DMS79 treated with DMSO at 0.1 percent for 48 hours (cell line): ENCODE measurements around the gene HK1.

Experiments used
- DNase-seq: peaks from one replicate; lab custom pipeline; 2025; lab: John Stamatoyannopoulos, UW

Gene HK1

GRCh38 chr10:69348816-69349541 is 70.7 kb downstream of the HK1 start:
- DNase-seq, result peak; percentile 51

GRCh38 chr10:69349542-69349888 is 71.2 kb downstream of the HK1 start:
- DNase-seq, result no peak

- DNase-seq, result no peak
Measured at GRCh38 chr10:69351589-69351988, 73.3 kb downstream of the HK1 start.

- no peak for DNase-seq
Measured at GRCh38 chr10:69352569-69353264, 74.4 kb downstream of the HK1 start.

- no peak for DNase-seq
Measured at GRCh38 chr10:69353977-69354635, 75.8 kb downstream of the HK1 start.

GRCh38 chr10:69356187-69356586 is 77.9 kb downstream of the HK1 start:
- no peak for DNase-seq

- no peak for DNase-seq
Measured at GRCh38 chr10:69358148-69358795, 80.0 kb downstream of the HK1 start.

- DNase-seq, result no peak
Measured at GRCh38 chr10:69359148-69359547, 80.9 kb downstream of the HK1 start.

GRCh38 chr10:69359594-69359993 is 81.3 kb downstream of the HK1 start:
- no peak for DNase-seq

GRCh38 chr10:69360485-69361302 is 82.4 kb downstream of the HK1 start:
- peak; percentile 55 for DNase-seq

GRCh38 chr10:69361303-69361614 is 83.0 kb downstream of the HK1 start:
- no peak for DNase-seq

- no peak for DNase-seq
Measured at GRCh38 chr10:69362471-69362954, 84.2 kb downstream of the HK1 start.

GRCh38 chr10:69363666-69364065 is 85.4 kb downstream of the HK1 start:
- no peak for DNase-seq

- DNase-seq, result no peak
Measured at GRCh38 chr10:69364232-69364940, 86.1 kb downstream of the HK1 start.

- no peak for DNase-seq
Measured at GRCh38 chr10:69366738-69367137, 88.4 kb downstream of the HK1 start.

GRCh38 chr10:69367469-69367868 is 89.2 kb downstream of the HK1 start:
- no peak for DNase-seq

GRCh38 chr10:69372126-69372980 is 94.1 kb downstream of the HK1 start:
- no peak for DNase-seq

- peak; percentile 15 for DNase-seq
Measured at GRCh38 chr10:69374242-69374641, 95.9 kb downstream of the HK1 start.

GRCh38 chr10:69374931-69375306 is 96.6 kb downstream of the HK1 start:
- DNase-seq, result no peak
